Mammary epithelial cell (primary cell): ENCODE results near the gene COMMD3.
A peak's percentile ranks its signal among the peaks of the same experiment; 100 is the strongest.

Experiments
- EZH2 ChIP-seq: IDR thresholded peaks from 2 replicates; pipeline ENCODE4 v1.6.1; 2012; ENCODE audit warnings: low read length, inconsistent platforms, borderline replicate concordance
- TF ChIP-seq, protein P1 (sequence below), 2 donors: IDR thresholded peaks in 1 of 2; conservative IDR thresholded peaks in 1 of 2; 2 replicates each; pipeline ENCODE4 v1.5.1; 2011 to 2012; ENCODE audit warnings: inconsistent platforms in 2 of 2, low read length in 2 of 2, mild to moderate bottlenecking in 2 of 2, control low read depth in 1 of 2, low read depth in 1 of 2; ENCODE audit not compliant: insufficient read depth in 1 of 2; ENCODE audit errors: extremely low read depth in 1 of 2

DNA sequence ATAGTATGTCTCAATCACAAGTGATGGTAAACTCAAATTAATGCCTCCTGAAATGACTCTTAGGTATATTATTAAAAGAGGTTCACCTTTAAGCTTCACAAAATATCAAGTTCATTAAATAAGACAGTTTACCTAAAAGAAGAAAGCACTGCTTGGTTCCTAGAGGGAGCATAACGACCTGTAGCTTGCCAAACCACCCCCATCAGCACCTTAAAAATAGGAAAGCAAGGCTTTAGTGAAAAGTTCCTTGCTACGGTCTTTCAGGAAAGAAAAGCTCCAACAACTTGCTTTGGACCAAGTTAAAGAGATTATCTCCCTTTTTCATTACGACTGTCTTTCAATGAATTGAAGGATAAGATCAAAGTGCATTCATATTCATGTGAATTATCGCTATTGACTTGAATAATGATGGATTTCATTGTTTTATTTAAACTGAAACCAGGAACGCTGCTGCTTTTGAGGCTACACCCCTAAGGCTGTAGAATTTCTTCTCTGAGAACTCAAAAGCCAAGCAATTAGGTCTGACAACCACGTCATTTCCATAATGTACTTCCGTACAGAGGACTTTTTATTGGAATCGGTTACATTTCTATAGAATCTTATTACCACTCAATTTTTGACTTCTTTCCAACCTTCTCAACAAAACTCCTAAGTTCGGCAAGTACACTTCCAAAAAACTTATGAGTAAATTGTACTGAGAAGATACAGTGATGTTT, 22.2 kb downstream of the COMMD3 start:
- TF ChIP-seq, protein P1, sequence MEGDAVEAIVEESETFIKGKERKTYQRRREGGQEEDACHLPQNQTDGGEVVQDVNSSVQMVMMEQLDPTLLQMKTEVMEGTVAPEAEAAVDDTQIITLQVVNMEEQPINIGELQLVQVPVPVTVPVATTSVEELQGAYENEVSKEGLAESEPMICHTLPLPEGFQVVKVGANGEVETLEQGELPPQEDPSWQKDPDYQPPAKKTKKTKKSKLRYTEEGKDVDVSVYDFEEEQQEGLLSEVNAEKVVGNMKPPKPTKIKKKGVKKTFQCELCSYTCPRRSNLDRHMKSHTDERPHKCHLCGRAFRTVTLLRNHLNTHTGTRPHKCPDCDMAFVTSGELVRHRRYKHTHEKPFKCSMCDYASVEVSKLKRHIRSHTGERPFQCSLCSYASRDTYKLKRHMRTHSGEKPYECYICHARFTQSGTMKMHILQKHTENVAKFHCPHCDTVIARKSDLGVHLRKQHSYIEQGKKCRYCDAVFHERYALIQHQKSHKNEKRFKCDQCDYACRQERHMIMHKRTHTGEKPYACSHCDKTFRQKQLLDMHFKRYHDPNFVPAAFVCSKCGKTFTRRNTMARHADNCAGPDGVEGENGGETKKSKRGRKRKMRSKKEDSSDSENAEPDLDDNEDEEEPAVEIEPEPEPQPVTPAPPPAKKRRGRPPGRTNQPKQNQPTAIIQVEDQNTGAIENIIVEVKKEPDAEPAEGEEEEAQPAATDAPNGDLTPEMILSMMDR (conservative IDR thresholded peaks at IDR 0.05 in 1 of 2, IDR thresholded peaks at IDR 0.05 in 1 of 2; ENCODE audit: extremely low read depth in 1 of 2, insufficient read depth in 1 of 2, low read depth in 1 of 2, low read length in 2 of 2): no peak
- TF ChIP-seq EZH2: peak; percentile 76
